ENCODE measurements around the gene BPIFB4. TPM values are rescaled to one million over a fixed set of nuclear protein-coding genes. Genes with fewer than 3 reads are reported as not detected.
"Not testable (repeated sequence)": the region's sequence is repeated elsewhere in the genome, so short reads cannot be mapped to it uniquely, and the experiment has no call there.

BPIFB4 gene
- total RNA-seq, 2 donors from 2014 or later = not detected

- H3K27ac ChIP-seq = no peak overlapping the region
- no peaks in the 10 kb centered on the region for H3K27me3 ChIP-seq
- TF ChIP-seq CTCF (IDR thresholded peaks at IDR 0.05) = no peak
- H3K9me3 ChIP-seq = peaks cover 0 to 21% of the 10 kb centered on the region in 2 donors
- no peak overlapping the region for H3K4me3 ChIP-seq
- no peak for DNase-seq (ENCODE audit: low spot score)
- H3K36me3 ChIP-seq = no peaks in the 10 kb centered on the region
- H3K4me1 ChIP-seq = no peaks in the 10 kb centered on the region
These were observed 36.3 kb upstream of the BPIFB4 start for GRCh38 chr20:33042983-33043730.

- no peak overlapping the region for H3K4me3 ChIP-seq
- H3K27me3 ChIP-seq = no peaks in the 10 kb centered on the region
- DNase-seq (ENCODE audit: low spot score) = no peak
- no peak for TF ChIP-seq CTCF (IDR thresholded peaks at IDR 0.05)
- no peaks in the 10 kb centered on the region for H3K4me1 ChIP-seq
- H3K36me3 ChIP-seq = no peaks in the 10 kb centered on the region
- peaks cover 0 to 21% of the 10 kb centered on the region in 2 donors for H3K9me3 ChIP-seq
- no peak overlapping the region for H3K27ac ChIP-seq
These were observed 35.7 kb upstream of the BPIFB4 start for GRCh38 chr20:33043731-33044181.

- H3K4me1 ChIP-seq; H3K27ac ChIP-seq; H3K27me3 ChIP-seq; H3K36me3 ChIP-seq; H3K4me3 ChIP-seq; DNase-seq (ENCODE audit: low spot score): not testable (repeated sequence)
- H3K9me3 ChIP-seq = peaks cover 0 to 21% of the 10 kb centered on the region in 2 donors
These were observed 34.2 kb upstream of the BPIFB4 start for GRCh38 chr20:33045129-33045721.

- no peaks in the 10 kb centered on the region for H3K4me1 ChIP-seq
- no peaks in the 10 kb centered on the region for H3K27me3 ChIP-seq
- DNase-seq (ENCODE audit: low spot score) = no peak
- no peak for TF ChIP-seq CTCF (IDR thresholded peaks at IDR 0.05)
- no peak overlapping the region for H3K27ac ChIP-seq
- H3K36me3 ChIP-seq = no peaks in the 10 kb centered on the region
- H3K9me3 ChIP-seq = peaks cover 0 to 21% of the 10 kb centered on the region in 2 donors
- H3K4me3 ChIP-seq = no peak overlapping the region
These were observed 33.0 kb upstream of the BPIFB4 start for GRCh38 chr20:33046412-33046811.

- TF ChIP-seq CTCF (IDR thresholded peaks at IDR 0.05) = no peak
- DNase-seq (ENCODE audit: low spot score) = no peak
- Histone ChIP-seq H3K36me3 (no peaks in the 10 kb centered on the region), H3K4me1 (no peaks in the 10 kb centered on the region), H3K27ac (no peak overlapping the region), H3K9me3 (peaks cover 0 to 3% of the 10 kb centered on the region in 2 donors), H3K27me3 (no peaks in the 10 kb centered on the region), H3K4me3 (no peak overlapping the region)
These were observed 28.1 kb upstream of the BPIFB4 start for GRCh38 chr20:33051333-33051732.

- no peaks in the 10 kb centered on the region for H3K27me3 ChIP-seq
These were observed 25.9 kb upstream of the BPIFB4 start, which contains the start of gene BPIFB3 for GRCh38 chr20:33053291-33054106. BPIFB3 (plus strand) TSS chr20:33053903; CDS start chr20:33055436, 1,533 bp downstream.

More at GRCh38 chr20:33053291-33054106, 25.9 kb upstream of the BPIFB4 start, which contains the start of gene BPIFB3:
- no peak for DNase-seq (ENCODE audit: low spot score)
- no peaks in the 10 kb centered on the region for H3K9me3 ChIP-seq
- no peaks in the 10 kb centered on the region for H3K36me3 ChIP-seq
- no peak for TF ChIP-seq CTCF (IDR thresholded peaks at IDR 0.05)
- H3K27ac ChIP-seq = no peak within 1 kb of the TSS
- no peaks in the 10 kb centered on the region for H3K4me1 ChIP-seq
- H3K4me3 ChIP-seq = no peak within 1 kb of the TSS

Data from right atrium auricular region (tissue), 2 donors.